MV-4-11 (cell line): ENCODE results near the gene GRIP2.

Experiments used
- DNase-seq: peaks from one replicate; lab custom pipeline; 2025; lab: John Stamatoyannopoulos, UW

Gene GRIP2

GRCh38 chr3:14506626-14507304 lies 33.4 kb downstream of the GRIP2 start:
- no peak for DNase-seq

- DNase-seq: no peak
These were observed 34.2 kb downstream of the GRIP2 start for GRCh38 chr3:14505803-14506500.

DNA sequence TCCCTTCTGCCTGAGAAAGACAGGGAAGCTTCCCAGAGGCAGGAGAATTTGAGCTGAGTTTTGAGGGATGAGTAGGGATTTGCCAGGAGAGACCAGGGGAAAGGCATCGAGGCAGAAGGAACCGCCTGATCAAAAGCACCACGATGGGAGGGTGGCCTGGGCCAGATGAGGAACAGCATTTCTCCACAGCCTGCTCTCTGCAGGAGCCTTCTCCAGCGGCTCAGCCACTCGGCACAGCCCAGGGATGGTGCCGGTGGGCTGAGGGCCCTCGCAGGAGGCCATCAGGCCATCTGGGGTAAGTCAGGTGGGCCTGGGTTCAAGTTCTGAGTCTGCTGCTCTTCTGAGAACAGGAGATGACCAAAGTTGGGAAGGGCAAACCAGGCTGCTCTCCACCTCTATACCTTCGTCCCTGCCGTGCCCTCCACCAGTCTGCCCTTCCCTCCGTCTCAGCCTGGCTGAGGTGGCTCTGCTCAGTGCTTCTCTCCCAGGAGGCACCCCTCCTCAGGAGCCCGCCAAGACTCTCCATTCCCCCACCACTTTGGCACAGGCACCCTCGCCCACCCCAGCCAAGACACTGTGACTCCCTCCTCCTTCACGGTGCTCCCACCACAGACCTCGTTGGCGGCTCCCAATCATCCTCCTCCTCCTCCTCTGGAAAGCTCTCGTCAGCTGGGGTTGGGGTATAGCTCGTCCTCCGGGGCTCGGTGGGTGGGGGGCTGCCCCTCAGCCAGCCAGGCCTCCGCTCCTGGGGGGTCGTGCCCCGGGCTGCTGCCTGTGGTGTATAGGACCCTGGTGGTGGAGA lies 34.9 kb downstream of the GRIP2 start:
- DNase-seq: no peak

DNA sequence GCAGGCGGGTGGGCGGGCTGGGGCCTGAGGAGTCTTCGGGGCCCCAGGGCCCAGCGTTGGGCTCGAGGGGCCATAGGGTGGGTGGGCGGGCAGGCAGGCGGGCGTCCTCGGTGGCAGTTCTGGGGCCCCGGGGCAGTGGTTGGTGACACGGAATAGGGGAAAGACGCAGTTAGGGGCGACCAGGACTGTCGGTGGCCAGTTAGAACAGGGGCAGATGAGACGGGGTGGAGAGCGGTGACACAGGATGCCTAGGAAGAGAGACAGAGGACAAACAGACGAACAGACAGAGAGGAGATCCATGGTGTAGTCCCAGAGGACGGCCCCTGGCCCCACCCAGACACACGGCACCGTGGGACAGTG lies 36.5 kb downstream of the GRIP2 start:
- no peak for DNase-seq

- DNase-seq: no peak
These were observed 37.0 kb downstream of the GRIP2 start for GRCh38 chr3:14503033-14503705.

- no peak for DNase-seq
These were observed 37.7 kb downstream of the GRIP2 start for GRCh38 chr3:14502472-14502871.

- no peak for DNase-seq
These were observed 42.8 kb downstream of the GRIP2 start for GRCh38 chr3:14497321-14497720.

- no peak for DNase-seq
These were observed 43.8 kb downstream of the GRIP2 start for GRCh38 chr3:14496351-14496750.

GRCh38 chr3:14494973-14495300 lies 45.2 kb downstream of the GRIP2 start:
- DNase-seq: no peak

GRCh38 chr3:14494279-14494972 lies 45.7 kb downstream of the GRIP2 start:
- no peak for DNase-seq

GRCh38 chr3:14492948-14493881 lies 46.9 kb downstream of the GRIP2 start:
- DNase-seq: no peak

- no peak for DNase-seq
These were observed 48.5 kb downstream of the GRIP2 start for GRCh38 chr3:14491396-14492190.

DNA sequence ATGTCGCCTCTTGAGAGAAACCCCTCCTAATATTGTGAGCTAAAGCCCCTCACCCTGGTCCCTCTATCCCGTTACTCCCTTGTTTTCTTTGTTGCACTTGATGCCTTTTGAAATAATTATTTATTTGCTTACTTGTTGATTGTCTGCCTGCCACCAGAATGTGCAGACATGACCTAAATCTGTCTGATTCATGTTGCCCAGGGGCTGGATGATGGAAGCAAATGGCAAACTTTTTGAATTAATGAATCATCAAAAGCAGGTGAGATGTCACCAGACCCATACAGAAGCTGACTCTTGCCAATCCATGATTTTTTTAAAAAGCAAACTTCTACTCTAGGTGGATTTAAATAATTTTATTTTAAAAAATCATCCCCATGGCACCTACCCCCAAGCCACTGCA lies 49.3 kb downstream of the GRIP2 start:
- DNase-seq: no peak

DNA sequence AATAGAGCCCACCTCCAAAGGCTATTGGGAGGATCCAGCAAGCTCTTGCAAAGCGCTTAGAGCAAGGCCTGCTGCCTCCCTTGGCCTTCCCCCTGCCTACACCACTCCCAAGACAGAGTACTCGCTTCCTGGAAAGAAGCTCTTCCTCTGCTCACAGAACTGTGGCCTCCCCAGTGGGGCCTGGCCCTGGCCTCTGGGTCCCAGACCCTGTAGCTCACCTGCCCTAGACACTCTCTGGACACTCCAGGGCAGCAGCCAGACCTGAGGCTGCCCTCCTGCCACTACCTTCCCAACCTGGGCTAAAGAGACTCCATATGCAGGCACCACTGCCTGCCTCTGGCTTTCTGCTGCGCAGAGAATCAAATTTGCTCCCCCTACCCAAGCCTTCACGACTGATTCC lies 49.9 kb downstream of the GRIP2 start:
- DNase-seq: no peak

DNA sequence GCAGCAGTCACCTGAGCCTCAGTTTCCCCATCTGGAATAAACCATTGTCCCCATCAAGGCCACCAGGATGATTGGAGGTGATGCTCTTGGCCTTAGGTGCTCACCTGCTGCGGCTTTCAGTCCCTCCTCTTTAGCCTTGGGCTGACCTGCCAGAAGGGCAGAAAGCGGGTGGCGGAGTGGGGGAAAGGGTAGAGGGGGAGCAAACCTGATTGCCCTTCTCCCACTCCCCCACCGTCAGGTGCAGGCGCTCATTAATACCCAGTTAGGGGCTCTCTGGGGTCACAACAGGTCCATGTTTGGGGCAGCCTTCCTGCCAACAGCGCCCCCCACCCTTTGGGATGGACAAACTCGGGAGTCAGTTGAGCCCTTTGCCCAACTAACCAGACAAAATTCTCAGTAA lies 50.5 kb downstream of the GRIP2 start:
- DNase-seq: no peak

DNA sequence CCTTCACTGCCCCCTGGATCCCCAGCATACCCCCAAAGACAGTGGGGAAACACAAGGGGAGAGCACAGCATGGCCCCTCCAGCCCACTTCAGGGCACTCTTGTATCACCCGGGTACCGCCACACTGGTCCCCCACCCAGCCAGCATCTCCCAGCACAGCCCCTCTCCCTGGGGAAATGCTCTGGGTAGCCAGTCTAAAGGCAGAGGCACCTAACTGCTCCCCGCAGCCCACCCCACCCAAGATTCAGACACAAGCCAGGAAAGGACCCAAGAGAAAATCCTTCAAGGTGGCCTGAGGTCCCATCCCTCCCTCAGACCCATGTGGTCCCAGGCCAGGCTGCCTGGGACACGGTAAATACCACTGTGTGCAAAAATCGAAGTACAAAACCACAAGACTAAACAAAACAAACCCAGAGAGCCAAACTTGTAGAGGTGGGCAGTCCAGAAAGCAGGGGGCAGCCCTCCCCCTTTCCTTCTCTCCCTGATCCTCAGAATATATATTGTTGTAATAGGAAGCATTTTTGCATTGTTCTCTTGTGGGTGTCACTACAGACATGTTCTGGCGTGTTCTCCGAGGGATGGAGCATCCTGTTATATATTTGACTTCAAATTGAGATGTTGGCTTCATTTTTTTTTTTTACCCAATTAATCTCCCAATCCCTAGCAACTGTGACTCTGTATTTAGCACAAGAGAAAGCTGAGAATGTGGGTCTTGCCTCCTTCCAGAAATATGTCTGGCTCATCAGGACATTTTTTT lies 51.7 kb downstream of the GRIP2 start:
- no peak for DNase-seq

GRCh38 chr3:14487821-14488220 lies 52.3 kb downstream of the GRIP2 start:
- DNase-seq: no peak

DNA sequence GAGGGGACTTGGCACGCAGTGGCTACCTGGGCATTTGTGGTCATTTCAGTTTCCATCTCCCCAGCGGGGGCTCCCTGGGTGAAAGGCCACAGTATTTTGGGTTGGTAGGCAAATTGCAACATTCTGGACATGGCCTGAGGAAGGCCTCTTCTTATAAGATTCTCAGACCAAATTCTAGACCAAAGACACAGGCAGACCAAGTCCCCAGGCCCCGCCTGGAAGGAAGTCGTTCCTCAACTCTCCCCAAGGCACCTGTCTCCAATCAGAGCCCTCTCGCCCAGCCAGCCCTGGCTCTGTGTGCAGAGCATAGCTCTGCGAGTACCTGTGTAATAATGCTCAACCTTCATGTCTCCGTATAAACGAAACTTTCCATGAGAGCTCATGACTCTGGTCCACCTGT lies 53.1 kb downstream of the GRIP2 start:
- DNase-seq: no peak

- no peak for DNase-seq
These were observed 53.7 kb downstream of the GRIP2 start for GRCh38 chr3:14486460-14486859.
